ENCODE data around the gene IRAK1BP1. TPM values are rescaled to one million over a fixed set of nuclear protein-coding genes. Genes with fewer than 3 reads are reported as not detected.

IRAK1BP1 gene
- total RNA-seq, 1 experiment from 2014 or later = 6.1 TPM

- TF ChIP-seq ATF6 (CRISPR knock-in tag; IDR thresholded peaks at IDR 0.05) (no peak), TEAD1 (CRISPR knock-in tag; IDR thresholded peaks at IDR 0.05) (no peak)
- TF ChIP-seq, protein P1, sequence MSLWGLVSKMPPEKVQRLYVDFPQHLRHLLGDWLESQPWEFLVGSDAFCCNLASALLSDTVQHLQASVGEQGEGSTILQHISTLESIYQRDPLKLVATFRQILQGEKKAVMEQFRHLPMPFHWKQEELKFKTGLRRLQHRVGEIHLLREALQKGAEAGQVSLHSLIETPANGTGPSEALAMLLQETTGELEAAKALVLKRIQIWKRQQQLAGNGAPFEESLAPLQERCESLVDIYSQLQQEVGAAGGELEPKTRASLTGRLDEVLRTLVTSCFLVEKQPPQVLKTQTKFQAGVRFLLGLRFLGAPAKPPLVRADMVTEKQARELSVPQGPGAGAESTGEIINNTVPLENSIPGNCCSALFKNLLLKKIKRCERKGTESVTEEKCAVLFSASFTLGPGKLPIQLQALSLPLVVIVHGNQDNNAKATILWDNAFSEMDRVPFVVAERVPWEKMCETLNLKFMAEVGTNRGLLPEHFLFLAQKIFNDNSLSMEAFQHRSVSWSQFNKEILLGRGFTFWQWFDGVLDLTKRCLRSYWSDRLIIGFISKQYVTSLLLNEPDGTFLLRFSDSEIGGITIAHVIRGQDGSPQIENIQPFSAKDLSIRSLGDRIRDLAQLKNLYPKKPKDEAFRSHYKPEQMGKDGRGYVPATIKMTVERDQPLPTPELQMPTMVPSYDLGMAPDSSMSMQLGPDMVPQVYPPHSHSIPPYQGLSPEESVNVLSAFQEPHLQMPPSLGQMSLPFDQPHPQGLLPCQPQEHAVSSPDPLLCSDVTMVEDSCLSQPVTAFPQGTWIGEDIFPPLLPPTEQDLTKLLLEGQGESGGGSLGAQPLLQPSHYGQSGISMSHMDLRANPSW (CRISPR knock-in tag; conservative IDR thresholded peaks at IDR 0.05; ENCODE audit: low read depth) = no peak
Observed at GRCh38 chr6:78925317-78925716, 58.0 kb downstream of the IRAK1BP1 start (continued).

DNA sequence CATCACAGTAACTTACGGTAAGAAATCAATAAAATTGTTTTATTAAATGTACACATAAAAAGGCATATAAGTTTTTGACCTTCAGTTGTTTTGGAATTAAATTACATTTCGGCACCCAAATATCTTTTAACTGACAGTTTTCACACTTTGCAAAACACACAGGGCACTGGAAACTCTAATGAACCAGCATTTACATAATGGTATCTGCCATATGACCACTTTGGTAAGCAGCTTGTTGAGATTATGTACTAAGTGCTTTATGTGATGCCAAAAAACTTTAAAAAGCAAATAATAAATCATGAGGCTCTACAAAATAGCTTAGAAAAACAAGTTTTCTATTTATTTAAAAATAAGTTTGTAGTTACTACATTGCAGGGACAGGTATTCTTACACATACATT lies 68.2 kb downstream of the IRAK1BP1 start:
- TF ChIP-seq HMGXB4 (CRISPR knock-in tag; IDR thresholded peaks at IDR 0.05) (no peak), CREB1 (CRISPR knock-in tag; IDR thresholded peaks at IDR 0.05) (no peak), FOXJ3 (CRISPR knock-in tag; IDR thresholded peaks at IDR 0.05; ENCODE audit: borderline replicate concordance) (no peak), HMGA2 (CRISPR knock-in tag; IDR thresholded peaks at IDR 0.05) (no peak), RELA (CRISPR knock-in tag; IDR thresholded peaks at IDR 0.05; ENCODE audit: borderline replicate concordance) (no peak), AR (CRISPR knock-in tag; IDR thresholded peaks at IDR 0.05) (no peak), ZNF317 (CRISPR knock-in tag; IDR thresholded peaks at IDR 0.05; ENCODE audit: borderline replicate concordance, low read depth) (no peak), EMX1 (CRISPR knock-in tag; IDR thresholded peaks at IDR 0.05) (no peak), TCF7 (CRISPR knock-in tag; IDR thresholded peaks at IDR 0.05; ENCODE audit: low read depth) (no peak), ZBTB21 (CRISPR knock-in tag; IDR thresholded peaks at IDR 0.05; ENCODE audit: borderline replicate concordance) (no peak)
- TF ChIP-seq, protein P2, sequence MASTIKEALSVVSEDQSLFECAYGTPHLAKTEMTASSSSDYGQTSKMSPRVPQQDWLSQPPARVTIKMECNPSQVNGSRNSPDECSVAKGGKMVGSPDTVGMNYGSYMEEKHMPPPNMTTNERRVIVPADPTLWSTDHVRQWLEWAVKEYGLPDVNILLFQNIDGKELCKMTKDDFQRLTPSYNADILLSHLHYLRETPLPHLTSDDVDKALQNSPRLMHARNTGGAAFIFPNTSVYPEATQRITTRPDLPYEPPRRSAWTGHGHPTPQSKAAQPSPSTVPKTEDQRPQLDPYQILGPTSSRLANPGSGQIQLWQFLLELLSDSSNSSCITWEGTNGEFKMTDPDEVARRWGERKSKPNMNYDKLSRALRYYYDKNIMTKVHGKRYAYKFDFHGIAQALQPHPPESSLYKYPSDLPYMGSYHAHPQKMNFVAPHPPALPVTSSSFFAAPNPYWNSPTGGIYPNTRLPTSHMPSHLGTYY (CRISPR knock-in tag; IDR thresholded peaks at IDR 0.05) = no peak
- TF ChIP-seq, protein P3, sequence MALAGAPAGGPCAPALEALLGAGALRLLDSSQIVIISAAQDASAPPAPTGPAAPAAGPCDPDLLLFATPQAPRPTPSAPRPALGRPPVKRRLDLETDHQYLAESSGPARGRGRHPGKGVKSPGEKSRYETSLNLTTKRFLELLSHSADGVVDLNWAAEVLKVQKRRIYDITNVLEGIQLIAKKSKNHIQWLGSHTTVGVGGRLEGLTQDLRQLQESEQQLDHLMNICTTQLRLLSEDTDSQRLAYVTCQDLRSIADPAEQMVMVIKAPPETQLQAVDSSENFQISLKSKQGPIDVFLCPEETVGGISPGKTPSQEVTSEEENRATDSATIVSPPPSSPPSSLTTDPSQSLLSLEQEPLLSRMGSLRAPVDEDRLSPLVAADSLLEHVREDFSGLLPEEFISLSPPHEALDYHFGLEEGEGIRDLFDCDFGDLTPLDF (CRISPR knock-in tag; IDR thresholded peaks at IDR 0.05) = no peak
- TF ChIP-seq, protein P4, sequence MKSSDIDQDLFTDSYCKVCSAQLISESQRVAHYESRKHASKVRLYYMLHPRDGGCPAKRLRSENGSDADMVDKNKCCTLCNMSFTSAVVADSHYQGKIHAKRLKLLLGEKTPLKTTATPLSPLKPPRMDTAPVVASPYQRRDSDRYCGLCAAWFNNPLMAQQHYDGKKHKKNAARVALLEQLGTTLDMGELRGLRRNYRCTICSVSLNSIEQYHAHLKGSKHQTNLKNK (CRISPR knock-in tag; IDR thresholded peaks at IDR 0.05) = no peak
- TF ChIP-seq, protein P5, sequence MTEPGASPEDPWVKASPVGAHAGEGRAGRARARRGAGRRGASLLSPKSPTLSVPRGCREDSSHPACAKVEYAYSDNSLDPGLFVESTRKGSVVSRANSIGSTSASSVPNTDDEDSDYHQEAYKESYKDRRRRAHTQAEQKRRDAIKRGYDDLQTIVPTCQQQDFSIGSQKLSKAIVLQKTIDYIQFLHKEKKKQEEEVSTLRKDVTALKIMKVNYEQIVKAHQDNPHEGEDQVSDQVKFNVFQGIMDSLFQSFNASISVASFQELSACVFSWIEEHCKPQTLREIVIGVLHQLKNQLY (CRISPR knock-in tag; IDR thresholded peaks at IDR 0.05) = no peak
- POLR2A ChIA-PET = no interaction called here

More for the DNA sequence above, 68.2 kb downstream of the IRAK1BP1 start:
- Mint-ChIP-seq H3K27me3 (ENCODE audit: low read depth) (no peaks in the 10 kb centered on the region), H3K36me3 (peaks cover 6% of the 10 kb centered on the region), H3K9me3 (no peaks in the 10 kb centered on the region), H3K27ac (no peak overlapping the region), H3K4me1 (no peaks in the 10 kb centered on the region), H3K4me3 (no peak overlapping the region)
- ATAC-seq = no peak
- DNase-seq (ENCODE audit: low spot score) = no peak
- CTCF ChIA-PET = no interaction called here
